Effector memory CD8-positive, alpha-beta T cell (primary cell): ENCODE data around the gene ATPAF1.

Experiments
- ATAC-seq: fragments of 150-1000 bp; cut with Tn5 transposase; replicated peaks from 2 replicates; pipeline ENCODE4 v1.10.0; 2021; ENCODE audit warnings: mild to moderate bottlenecking, moderate library complexity
- DNase-seq, 3 experiments: peaks; one replicate each; pipeline ENCODE4 v3.0.0; 2021
- H3K27ac Mint-ChIP-seq, 2 donors: one replicate each; pipeline ENCODE4 v1.8.0; 2022; ENCODE audit warnings: mild to moderate bottlenecking in 2 of 2, mixed read lengths in 2 of 2, moderate library complexity in 2 of 2
- H3K27me3 Mint-ChIP-seq, 2 donors: one replicate each; pipeline ENCODE4 v1.8.0; 2022; ENCODE audit warnings: mixed read lengths in 2 of 2
- H3K36me3 Mint-ChIP-seq: one replicate; pipeline ENCODE4 v1.8.0; 2022; ENCODE audit warnings: mild to moderate bottlenecking, moderate library complexity, mixed read lengths; ENCODE audit not compliant: insufficient read depth
- H3K4me1 Mint-ChIP-seq, 2 donors: one replicate each; pipeline ENCODE4 v1.8.0; 2022; ENCODE audit warnings: low read depth in 2 of 2, mixed read lengths in 2 of 2
- H3K4me3 Mint-ChIP-seq, 2 donors: one replicate each; pipeline ENCODE4 v1.8.0; 2022; ENCODE audit warnings: mild to moderate bottlenecking in 2 of 2, mixed read lengths in 2 of 2, moderate library complexity in 2 of 2
- H3K9me3 Mint-ChIP-seq, 2 donors: one replicate each; pipeline ENCODE4 v1.8.0; 2022; ENCODE audit warnings: mixed read lengths in 2 of 2

Gene ATPAF1

DNA sequence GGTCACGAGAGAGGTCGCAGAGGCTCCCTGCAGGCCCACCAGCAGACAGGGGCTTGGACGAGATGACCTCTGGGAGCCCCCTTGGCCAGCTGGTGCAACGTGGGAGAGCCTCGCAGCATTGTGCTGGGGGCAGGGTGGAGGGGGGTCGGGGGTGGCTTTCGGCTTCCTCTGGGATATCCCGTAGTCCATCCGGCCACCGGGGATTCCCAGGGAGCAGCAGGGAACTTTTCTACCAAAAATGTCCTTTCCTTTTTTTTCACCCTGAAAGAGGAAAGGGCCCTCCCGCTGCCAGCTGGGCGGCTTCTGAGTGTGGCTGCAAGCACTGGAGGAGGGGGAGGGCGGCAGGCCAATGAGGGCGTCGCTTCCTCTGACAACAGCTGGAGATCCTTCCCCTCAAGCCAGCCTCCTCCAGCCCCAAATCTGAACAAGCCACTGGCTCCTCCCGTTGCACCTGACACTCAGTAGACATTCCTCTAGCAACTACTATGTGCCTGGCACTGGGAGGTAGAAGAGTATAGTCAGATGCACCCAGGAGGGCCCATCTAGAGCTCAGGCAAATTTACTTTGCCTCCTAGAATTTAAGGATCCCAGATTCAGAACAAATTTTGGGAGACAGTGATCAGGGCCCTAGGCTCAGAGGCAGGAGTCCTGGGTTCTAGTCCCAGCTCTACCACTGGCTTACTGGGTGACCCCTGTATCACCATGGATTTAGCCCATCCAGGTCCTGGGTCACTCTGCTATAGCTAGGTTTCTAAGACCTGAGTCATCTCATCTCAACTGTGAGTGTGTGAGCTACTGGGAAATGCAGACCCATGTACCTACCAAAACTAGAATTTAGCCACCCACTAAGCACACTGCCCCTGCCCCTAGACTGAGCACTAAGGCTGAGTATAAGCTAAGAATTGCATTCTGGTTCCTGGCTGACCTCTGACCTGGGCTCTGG is 54.2 kb downstream of the ATPAF1 start:
- ATAC-seq, result peak; percentile 25
- no peak for DNase-seq
- Mint-ChIP-seq H3K27me3 (no peaks in the 10 kb centered on the region), H3K9me3 (no peaks in the 10 kb centered on the region), H3K27ac (peak overlapping the region in 1 of 2 donors; percentile 57), H3K36me3 (peaks cover 10% of the 10 kb centered on the region), H3K4me1 (peaks cover 40 to 54% of the 10 kb centered on the region in 2 donors), H3K4me3 (peak overlapping the region; percentile 63 to 95)

DNA sequence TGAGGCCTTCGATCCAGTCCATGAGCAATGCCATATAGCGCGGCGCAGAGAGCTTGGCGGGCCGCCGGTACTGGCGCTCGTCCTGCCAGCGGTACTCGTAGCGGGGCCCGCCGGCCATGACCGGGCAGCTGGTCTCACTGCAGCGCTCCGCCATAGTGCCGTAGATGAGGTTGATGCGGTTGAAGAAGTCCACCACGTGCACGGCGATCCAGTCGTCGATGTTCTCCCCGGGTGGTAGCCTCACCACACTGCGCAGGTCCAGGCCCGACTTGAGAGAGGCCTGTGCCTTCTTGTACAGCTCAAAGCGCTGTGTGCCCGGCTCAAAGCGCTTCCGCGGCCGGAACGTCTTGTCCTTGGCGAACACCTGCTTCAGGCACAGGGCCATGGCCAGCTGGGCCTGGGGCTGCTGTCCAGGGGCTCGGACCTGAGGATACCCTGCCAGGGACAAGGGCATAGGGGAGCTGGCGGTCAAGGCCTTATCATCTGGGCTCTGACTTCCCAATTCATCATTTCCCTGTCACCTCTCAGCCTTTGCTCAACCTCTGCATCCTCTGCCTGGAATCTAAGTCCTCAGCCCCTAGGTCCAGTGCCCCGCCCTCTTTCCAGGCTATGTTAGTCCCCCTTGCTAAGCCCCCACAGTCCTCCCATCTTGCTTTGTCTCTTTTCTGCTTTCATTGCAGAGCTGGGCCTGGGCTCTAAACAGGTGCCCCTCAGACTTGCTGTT is 55.1 kb downstream of the ATPAF1 start:
- no peak for ATAC-seq
- peak overlapping the region in 1 of 2 donors; percentile 73 for H3K27ac Mint-ChIP-seq
- no peaks in the 10 kb centered on the region for H3K9me3 Mint-ChIP-seq
- H3K27me3 Mint-ChIP-seq, result no peaks in the 10 kb centered on the region
- H3K36me3 Mint-ChIP-seq, result peaks cover 15% of the 10 kb centered on the region
- peaks cover 40 to 54% of the 10 kb centered on the region in 2 donors for H3K4me1 Mint-ChIP-seq
- no peak for DNase-seq
- H3K4me3 Mint-ChIP-seq, result peak overlapping the region; percentile 33 to 63

DNA sequence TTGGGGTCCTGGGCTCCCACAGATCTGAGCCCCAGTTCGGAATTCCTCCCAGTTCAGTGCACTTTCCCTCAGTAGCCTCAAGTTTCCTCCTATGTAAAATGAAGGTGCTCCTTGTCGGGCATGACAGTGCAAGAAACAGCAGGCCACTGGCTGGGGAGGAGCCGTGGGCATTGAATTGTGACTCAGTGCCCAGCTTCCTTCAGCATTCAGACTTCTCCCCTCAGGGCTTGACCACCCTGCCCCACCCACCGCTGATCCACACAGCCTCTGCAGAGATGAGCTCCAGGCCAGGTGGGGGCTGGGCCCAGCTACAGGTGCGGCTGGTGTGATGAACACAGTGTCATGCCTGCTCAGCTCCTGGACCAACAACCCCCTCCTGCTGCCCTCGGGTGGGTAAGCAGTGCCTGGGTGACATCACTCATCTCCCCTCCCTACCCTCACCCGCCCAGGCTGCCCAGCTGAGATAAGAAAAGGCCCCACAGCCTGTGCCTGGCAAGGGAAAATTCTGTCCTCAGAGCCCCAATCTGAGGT is 56.4 kb downstream of the ATPAF1 start:
- H3K27ac Mint-ChIP-seq, result peak overlapping the region in 1 of 2 donors; percentile 73
- H3K36me3 Mint-ChIP-seq, result peaks cover 28% of the 10 kb centered on the region
- peak overlapping the region in 1 of 2 donors; percentile 60 for H3K4me3 Mint-ChIP-seq
- H3K9me3 Mint-ChIP-seq, result no peaks in the 10 kb centered on the region
- DNase-seq (no peak), ATAC-seq (no peak)
- H3K27me3 Mint-ChIP-seq, result no peaks in the 10 kb centered on the region
- H3K4me1 Mint-ChIP-seq, result peaks cover 36 to 47% of the 10 kb centered on the region in 2 donors

GRCh38 chr1:46607345-46608130 is 60.6 kb downstream of the ATPAF1 start:
- Mint-ChIP-seq H3K4me3 (no peak overlapping the region), H3K36me3 (peaks cover 39% of the 10 kb centered on the region), H3K27ac (peak overlapping the region; percentile 30 to 46)

GRCh38 chr1:46606255-46606965 is 61.8 kb downstream of the ATPAF1 start:
- H3K9me3 Mint-ChIP-seq, result no peaks in the 10 kb centered on the region
- H3K27me3 Mint-ChIP-seq, result no peaks in the 10 kb centered on the region
- peak overlapping the region; percentile 94 to 96 for H3K4me3 Mint-ChIP-seq
- H3K27ac Mint-ChIP-seq, result peak overlapping the region; percentile 72 to 74
- no peak for DNase-seq
- peaks cover 41% of the 10 kb centered on the region for H3K36me3 Mint-ChIP-seq
- ATAC-seq, result no peak
- peaks cover 49 to 62% of the 10 kb centered on the region in 2 donors for H3K4me1 Mint-ChIP-seq

More at GRCh38 chr1:46607345-46608130, 60.6 kb downstream of the ATPAF1 start:
- H3K27me3 Mint-ChIP-seq, result no peaks in the 10 kb centered on the region
- DNase-seq (no peak), ATAC-seq (no peak)
- H3K9me3 Mint-ChIP-seq, result no peaks in the 10 kb centered on the region
- H3K4me1 Mint-ChIP-seq, result peaks cover 45 to 54% of the 10 kb centered on the region in 2 donors

DNA sequence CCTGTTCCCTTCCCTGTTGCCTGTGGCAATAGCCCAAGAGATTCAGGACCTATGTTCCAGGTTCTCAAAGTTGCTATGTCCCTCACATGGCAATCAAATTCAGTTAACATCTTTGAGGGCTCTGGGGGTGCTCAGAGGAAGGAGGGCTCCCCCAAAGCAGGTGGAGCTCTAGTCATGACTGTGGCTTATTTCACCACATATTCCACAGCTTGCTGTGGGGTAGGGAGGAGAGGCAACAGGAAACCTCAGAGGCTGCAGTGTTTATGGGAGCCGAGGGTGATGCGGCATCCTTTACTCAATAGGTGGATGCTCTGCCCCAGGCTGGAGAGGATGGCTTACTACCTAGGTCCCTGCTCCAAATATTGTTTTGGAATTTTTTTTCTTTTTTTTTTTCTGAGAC is 62.9 kb downstream of the ATPAF1 start:
- H3K27me3 Mint-ChIP-seq, result no peaks in the 10 kb centered on the region
- ATAC-seq (peak; percentile 72), DNase-seq (peak; percentile 33 to 45 (median 40))
- H3K27ac Mint-ChIP-seq, result peak overlapping the region; percentile 72 to 78
- no peaks in the 10 kb centered on the region for H3K9me3 Mint-ChIP-seq
- H3K4me1 Mint-ChIP-seq, result peaks cover 50 to 61% of the 10 kb centered on the region in 2 donors
- H3K4me3 Mint-ChIP-seq, result peak overlapping the region; percentile 94 to 96
- H3K36me3 Mint-ChIP-seq, result peaks cover 42% of the 10 kb centered on the region

DNA sequence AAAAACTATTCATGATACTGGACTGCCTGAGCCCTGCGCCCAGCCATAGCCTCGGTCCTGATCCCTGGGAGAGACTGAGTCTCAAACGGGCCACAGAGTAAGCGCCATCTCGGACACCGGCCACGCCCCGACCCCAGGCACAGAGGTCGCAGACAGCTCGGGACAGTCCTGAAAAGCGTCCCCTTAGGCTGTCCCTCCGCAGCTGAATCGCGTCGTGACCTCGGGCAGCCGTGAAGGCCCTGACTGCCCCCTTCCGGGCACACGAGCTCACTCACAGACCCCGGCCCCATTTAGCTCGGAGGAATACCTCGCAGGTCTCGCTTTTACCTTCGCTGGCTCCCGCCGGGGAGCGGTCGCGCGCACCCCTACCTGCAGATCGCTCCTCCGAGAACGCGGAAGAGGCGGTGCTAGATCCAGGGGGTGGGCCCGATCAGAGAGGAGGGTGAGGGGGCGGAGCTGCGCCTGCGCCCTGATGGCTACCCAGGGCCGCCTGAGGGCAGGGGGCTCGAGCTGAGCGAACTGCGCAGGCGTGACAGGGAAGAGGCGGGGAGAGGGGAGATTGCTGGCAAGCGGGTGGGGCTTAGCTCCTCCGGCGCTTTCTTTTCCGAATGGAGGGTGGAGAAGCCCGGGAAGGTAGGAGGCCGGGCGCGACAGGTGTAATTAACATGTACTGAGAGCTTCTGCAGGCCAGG is 64.2 kb downstream of the ATPAF1 start, which contains the start of gene MKNK1:
Gene MKNK1, minus strand, starts transcription at position 411 of the 692 bp plus-strand sequence. CDS start 20,941 bp downstream, outside the sequence.
- Mint-ChIP-seq H3K9me3 (no peaks in the 10 kb centered on the region), H3K36me3 (peaks cover 37% of the 10 kb centered on the region), H3K4me3 (peak within 1 kb of the TSS; percentile 94 to 96), H3K27me3 (no peaks in the 10 kb centered on the region), H3K27ac (peak within 1 kb of the TSS; percentile 92 to 94), H3K4me1 (peaks cover 58 to 67% of the 10 kb centered on the region in 2 donors)
- ATAC-seq, result peak; percentile 82
- DNase-seq, result peak; percentile 96 to 98 (median 98)

GRCh38 chr1:46603481-46603857 is 64.7 kb downstream of the ATPAF1 start:
- H3K9me3 Mint-ChIP-seq, result no peaks in the 10 kb centered on the region
- no peaks in the 10 kb centered on the region for H3K27me3 Mint-ChIP-seq
- H3K4me1 Mint-ChIP-seq, result peaks cover 59 to 72% of the 10 kb centered on the region in 2 donors
- H3K27ac Mint-ChIP-seq, result peak overlapping the region; percentile 92 to 94
- peaks cover 36% of the 10 kb centered on the region for H3K36me3 Mint-ChIP-seq
- ATAC-seq (no peak), DNase-seq (no peak)
- H3K4me3 Mint-ChIP-seq, result peak overlapping the region; percentile 94 to 96

DNA sequence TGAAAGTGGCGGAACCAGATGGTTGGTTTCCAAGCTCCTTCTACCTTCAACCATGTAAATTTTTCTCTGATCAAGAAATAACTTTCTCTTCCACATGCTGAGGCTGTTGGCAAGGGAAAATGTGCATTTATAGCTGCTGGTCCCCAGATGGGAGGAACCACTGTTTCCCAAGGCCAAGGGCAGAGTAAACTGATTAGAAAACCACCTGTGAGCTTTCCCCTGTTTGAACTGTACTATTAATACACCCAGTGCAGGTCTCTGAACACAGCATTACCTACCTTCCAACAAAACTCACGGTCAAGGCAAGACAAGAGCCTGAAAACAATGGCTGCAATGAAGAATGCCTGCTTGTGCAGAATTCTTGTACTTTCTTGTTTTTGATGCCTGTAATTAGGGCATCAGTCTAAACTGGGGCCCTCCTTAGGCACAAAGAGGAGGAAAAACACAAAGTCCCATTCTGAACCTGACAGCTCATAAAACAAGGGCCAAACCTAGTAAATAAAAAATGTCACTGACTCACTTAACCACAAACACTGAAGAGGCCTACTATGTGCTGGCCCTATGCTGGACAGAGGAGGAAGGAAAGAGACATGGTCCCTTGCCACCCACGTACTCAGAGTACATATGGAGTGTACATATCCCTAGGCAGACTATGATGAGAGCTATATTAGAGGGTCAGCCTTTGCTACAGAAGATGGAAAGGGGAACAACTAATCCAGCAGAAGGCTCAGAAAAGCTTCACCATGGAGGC is 66.7 kb downstream of the ATPAF1 start:
- H3K4me3 Mint-ChIP-seq, result peak overlapping the region in 1 of 2 donors; percentile 39
- H3K36me3 Mint-ChIP-seq, result peaks cover 26% of the 10 kb centered on the region
- H3K4me1 Mint-ChIP-seq, result peaks cover 70 to 74% of the 10 kb centered on the region in 2 donors
- no peaks in the 10 kb centered on the region for H3K27me3 Mint-ChIP-seq
- no peak for ATAC-seq
- H3K27ac Mint-ChIP-seq, result peak overlapping the region in 1 of 2 donors; percentile 20
- no peak for DNase-seq
- no peaks in the 10 kb centered on the region for H3K9me3 Mint-ChIP-seq

DNA sequence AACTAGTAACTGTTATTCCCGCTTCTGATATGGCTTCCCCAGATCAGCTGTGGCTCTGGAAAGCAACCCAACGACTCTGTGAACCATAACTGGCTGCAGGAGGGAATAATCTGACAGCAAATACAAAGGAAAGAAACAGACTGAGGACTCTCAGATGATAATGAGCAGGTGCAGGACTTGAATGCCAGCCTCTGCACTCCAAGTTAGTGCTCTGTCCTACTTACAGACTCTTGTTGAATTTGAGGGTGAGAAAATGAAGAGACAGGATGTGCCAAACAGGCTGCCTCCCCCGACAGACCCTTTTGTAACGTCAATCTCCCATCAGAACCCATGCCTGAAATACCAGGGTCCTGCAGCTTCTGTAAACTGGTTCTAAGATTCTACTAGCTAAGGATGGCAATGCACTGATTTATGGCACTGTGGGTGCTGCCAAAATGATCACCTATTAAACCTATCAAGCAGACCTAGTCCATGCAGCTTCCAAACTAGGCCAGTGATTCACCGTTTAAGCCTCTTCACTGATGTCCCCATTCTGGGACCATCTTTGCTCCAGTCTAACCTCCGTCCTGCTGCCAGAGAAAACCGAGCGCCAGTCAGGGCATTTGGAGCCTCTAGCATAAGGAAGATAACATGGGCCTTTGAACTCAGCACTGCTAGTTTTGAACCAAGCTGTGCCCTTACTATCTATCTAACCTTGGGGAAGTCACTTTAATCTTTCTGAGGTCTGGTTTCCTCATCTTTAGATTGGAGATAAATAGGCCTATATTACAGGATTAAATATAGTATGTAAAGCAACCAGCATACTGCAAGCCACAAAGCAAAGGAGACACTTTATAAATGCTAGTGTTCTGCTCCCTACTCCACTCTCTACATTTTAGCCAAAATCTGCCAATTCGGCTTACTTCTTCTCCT is 68.8 kb downstream of the ATPAF1 start:
- Mint-ChIP-seq H3K4me3 (peak overlapping the region in 1 of 2 donors; percentile 44), H3K9me3 (no peaks in the 10 kb centered on the region)

More for the DNA sequence above, 68.8 kb downstream of the ATPAF1 start:
- ATAC-seq (peak; percentile 27), DNase-seq (no peak)
- Mint-ChIP-seq H3K36me3 (peaks cover 19% of the 10 kb centered on the region), H3K27me3 (no peaks in the 10 kb centered on the region), H3K4me1 (peaks cover 71 to 74% of the 10 kb centered on the region in 2 donors), H3K27ac (peak overlapping the region; percentile 59 to 74)
